A549 (cell line): ENCODE results near the gene HOXA5. TPM values are rescaled to one million over a fixed set of nuclear protein-coding genes. Genes with fewer than 3 reads are reported as not detected.

Source experiments
- ATAC-seq, 2 experiments: fragments of 200-7000 bp in 1 of 2; fragments of >200 bp in 1 of 2; cut with Nextera tagmentation in 1 of 2; cut with Tn5 transposase in 1 of 2; 3 replicates each; pipeline versions ENCODE4 v1.8.0 to v1.9.1; 2018 to 2020; ENCODE audit warnings: mild to moderate bottlenecking in 1 of 2, moderate library complexity in 1 of 2
- CTCF ChIA-PET: fragments of 300-600 bp; sonication (Branson Sonifier 250); formaldehyde crosslinking; extraction: SDS; loops from one replicate; lab custom pipeline; 2021; ENCODE audit warnings: antibody characterized with exemption, inconsistent platforms; lab: Yijun Ruan, JAX
- POLR2A ChIA-PET: fragments of 350-600 bp; formaldehyde crosslinking; extraction: SDS; loops from one replicate; lab custom pipeline; 2021; ENCODE audit warnings: antibody characterized with exemption, inconsistent platforms; lab: Yijun Ruan, JAX
- DNase-seq, 2 experiments: peaks; one replicate each; pipeline versions ENCODE4 v3.0.0 to v3.0.0-alpha.2; 2011 to 2016; ENCODE audit warnings: low read depth in 1 of 2, low spot score in 1 of 2
- FAIRE-seq: peaks from 2 replicates; lab custom pipeline; 2011; peaks lifted over from hg19 to GRCh38; lab: Jason Lieb, UNC
- H3K27ac ChIP-seq, 2 experiments: fragments of >200 bp; sonication (Bioruptor Twin); formaldehyde crosslinking; 3 replicates each; pipeline ENCODE4 v1.5.1; 2016 to 2017
- H3K4me1 ChIP-seq: fragments of >200 bp; sonication (Bioruptor Twin); formaldehyde crosslinking; 3 replicates; pipeline ENCODE4 v1.6.1; 2016
- H3K4me2 ChIP-seq: fragments of >200 bp; sonication (Bioruptor Twin); formaldehyde crosslinking; 3 replicates; pipeline ENCODE4 v1.6.1; 2016
- H3K4me3 ChIP-seq: fragments of >200 bp; sonication (Bioruptor Twin); formaldehyde crosslinking; 3 replicates; pipeline ENCODE4 v1.5.1; 2016
- H3K9me3 ChIP-seq: fragments of >200 bp; sonication (Bioruptor Twin); formaldehyde crosslinking; 3 replicates; pipeline ENCODE4 v1.6.1; 2016
- BHLHE40 ChIP-seq: IDR thresholded peaks from 2 replicates; pipeline ENCODE4 v1.6.1; 2012; ENCODE audit warnings: low read depth, low read length, inconsistent platforms
- CHD2 ChIP-seq: fragments of 150-350 bp; IDR thresholded peaks from 2 replicates; pipeline ENCODE4 v1.6.1; 2014; ENCODE audit warnings: low read length; ENCODE audit not compliant: partially characterized antibody
- EHF ChIP-seq: fragments of 250-450 bp; sonication (Bioruptor Pico); IDR thresholded peaks from 2 replicates; pipeline ENCODE4 v1.5.0; 2020; ENCODE audit warnings: mild to moderate bottlenecking
- EHMT2 ChIP-seq: fragments of 200-600 bp; sonication (generic); IDR thresholded peaks from 2 replicates; pipeline ENCODE4 v1.6.1; 2016; ENCODE audit warnings: antibody characterized with exemption, low read depth, mild to moderate bottlenecking, moderate library complexity
- EP300 ChIP-seq, 2 experiments: fragments of >200 bp; sonication (Bioruptor Twin); formaldehyde crosslinking; IDR thresholded peaks; 2 replicates in 1 of 2; 3 replicates in 1 of 2; pipeline ENCODE4 v1.6.1; 2016 to 2017
- ESRRA ChIP-seq: fragments of 150-350 bp; IDR thresholded peaks from 2 replicates; pipeline ENCODE4 v1.6.1; 2014; ENCODE audit warnings: mild to moderate bottlenecking, low read length, borderline replicate concordance
- FOXS1 ChIP-seq: fragments of 250-450 bp; sonication (Bioruptor Pico); IDR thresholded peaks from 2 replicates; pipeline ENCODE4 v1.5.0; 2020; ENCODE audit warnings: mild to moderate bottlenecking, moderate library complexity
- GATA3 ChIP-seq: IDR thresholded peaks from 2 replicates; pipeline ENCODE4 v1.6.1; 2012; ENCODE audit warnings: borderline replicate concordance
- HDAC2 ChIP-seq: fragments of 200-600 bp; sonication (generic); IDR thresholded peaks from 2 replicates; pipeline ENCODE4 v1.6.1; 2016
- HMGXB4 ChIP-seq: fragments of 250-450 bp; sonication (Bioruptor Pico); IDR thresholded peaks from 2 replicates; pipeline ENCODE4 v1.5.0; 2021; ENCODE audit warnings: mild to moderate bottlenecking, moderate library complexity, borderline replicate concordance
- HOXB5 ChIP-seq: fragments of 250-450 bp; sonication (Bioruptor Pico); IDR thresholded peaks from 2 replicates; pipeline ENCODE4 v1.5.0; 2020; ENCODE audit warnings: mild to moderate bottlenecking, moderate library complexity
- JUN ChIP-seq, 2 experiments: fragments of >200 bp; sonication (Bioruptor Twin); formaldehyde crosslinking; IDR thresholded peaks; 2 replicates in 1 of 2; 3 replicates in 1 of 2; pipeline ENCODE4 v1.6.1; 2016 to 2017
- MAZ ChIP-seq: fragments of 150-350 bp; IDR thresholded peaks from 2 replicates; pipeline ENCODE4 v1.6.1; 2014; ENCODE audit warnings: antibody characterized with exemption, low read depth, low read length, borderline replicate concordance
- MYC ChIP-seq: IDR thresholded peaks from 2 replicates; pipeline ENCODE4 v1.6.1; 2012; ENCODE audit warnings: mild to moderate bottlenecking, inconsistent platforms, low read length, improper control_type of control experiment, borderline replicate concordance
- NPAS2 ChIP-seq: fragments of 250-450 bp; sonication (Bioruptor Pico); IDR thresholded peaks from 2 replicates; pipeline ENCODE4 v1.8.0; 2022; ENCODE audit warnings: mild to moderate bottlenecking, moderate library complexity, borderline replicate concordance
- NR3C1 ChIP-seq: fragments of >200 bp; sonication (Bioruptor Twin); formaldehyde crosslinking; IDR thresholded peaks from 3 replicates; pipeline ENCODE4 v1.6.1; 2017
- PHF8 ChIP-seq: fragments of 200-600 bp; sonication (generic); IDR thresholded peaks from 2 replicates; pipeline ENCODE4 v1.6.1; 2016; ENCODE audit warnings: low read depth, mild to moderate bottlenecking, antibody characterized with exemption, moderate library complexity, borderline replicate concordance
- RCOR1 ChIP-seq: fragments of 150-350 bp; IDR thresholded peaks from 2 replicates; pipeline ENCODE4 v1.6.1; 2014; ENCODE audit warnings: antibody characterized with exemption, low read length, low read depth
- RFX5 ChIP-seq: fragments of 450-650 bp; IDR thresholded peaks from 2 replicates; pipeline ENCODE4 v1.7.1; 2014; ENCODE audit warnings: antibody characterized with exemption, mild to moderate bottlenecking, moderate library complexity
- RNF2 ChIP-seq: fragments of 200-600 bp; sonication (generic); IDR thresholded peaks from 2 replicates; pipeline ENCODE4 v1.6.1; 2016; ENCODE audit warnings: low read depth, mild to moderate bottlenecking, antibody characterized with exemption, moderate library complexity, borderline replicate concordance
- ZC3H11A ChIP-seq: fragments of 450-650 bp; IDR thresholded peaks from 2 replicates; pipeline ENCODE4 v1.6.1; 2014; ENCODE audit warnings: antibody characterized with exemption, mild to moderate bottlenecking
- ZFP36 ChIP-seq: fragments of 450-650 bp; IDR thresholded peaks from 2 replicates; pipeline ENCODE4 v1.6.1; 2014; ENCODE audit warnings: borderline replicate concordance; ENCODE audit not compliant: partially characterized antibody
- WGBS: methylation state at CpG from one replicate; pipeline ENCODE4 v1.1.6; 2017; ENCODE audit errors: missing lambda C conversion rate; 5-methylcytosine and 5-hydroxymethylcytosine counted together
- polyA plus RNA-seq, 4 experiments: library from polyadenylated mRNA; depleted of rRNA in 3 of 4; stranded (reverse); fragments of >200 nt; fragmentation: RNase III in 1 of 4; extraction: RNeasy Plus Mini Kit Qiagen cat#74134 plus additional on column Dnase treatment in 1 of 4; gene quantifications; 2 replicates in 3 of 4; 3 replicates in 1 of 4; pipeline ENCODE4 v1.2.3, GENCODE V29; 2011 to 2017
- TF ChIP-seq, protein P1 (sequence below): IDR thresholded peaks from 2 replicates; pipeline ENCODE4 v1.6.1; 2012
- TF ChIP-seq, protein P2 (sequence below): IDR thresholded peaks from 2 replicates; pipeline ENCODE4 v1.6.1; 2012
- TF ChIP-seq, protein P3 (sequence below): fragments of >200 bp; sonication (Bioruptor Twin); formaldehyde crosslinking; IDR thresholded peaks from 3 replicates; pipeline ENCODE4 v1.6.1; 2016

HOXA5 gene
- polyA plus RNA-seq, 2 of the 4 experiments (the other 2 are of a cell fraction), result 4.0 to 6.5 TPM

GRCh38 chr7:27114881-27115220, 28.6 kb downstream of the HOXA5 start:
- Histone ChIP-seq H3K4me1 (peaks cover 59% of the 10 kb centered on the region), H3K4me3 (peak overlapping the region; percentile 44)
- TF ChIP-seq GATA3 (no peak), EHF (CRISPR knock-in tag) (no peak), RFX5 (no peak), RCOR1 (no peak), MYC (no peak), BHLHE40 (no peak), ZFP36 (no peak), EHMT2 (no peak), NR3C1 (no peak), FOXS1 (CRISPR knock-in tag) (no peak)
- TF ChIP-seq, protein P1, sequence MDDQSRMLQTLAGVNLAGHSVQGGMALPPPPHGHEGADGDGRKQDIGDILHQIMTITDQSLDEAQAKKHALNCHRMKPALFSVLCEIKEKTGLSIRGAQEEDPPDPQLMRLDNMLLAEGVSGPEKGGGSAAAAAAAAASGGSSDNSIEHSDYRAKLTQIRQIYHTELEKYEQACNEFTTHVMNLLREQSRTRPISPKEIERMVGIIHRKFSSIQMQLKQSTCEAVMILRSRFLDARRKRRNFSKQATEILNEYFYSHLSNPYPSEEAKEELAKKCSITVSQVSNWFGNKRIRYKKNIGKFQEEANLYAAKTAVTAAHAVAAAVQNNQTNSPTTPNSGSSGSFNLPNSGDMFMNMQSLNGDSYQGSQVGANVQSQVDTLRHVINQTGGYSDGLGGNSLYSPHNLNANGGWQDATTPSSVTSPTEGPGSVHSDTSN, result no peak
- TF ChIP-seq, protein P2, sequence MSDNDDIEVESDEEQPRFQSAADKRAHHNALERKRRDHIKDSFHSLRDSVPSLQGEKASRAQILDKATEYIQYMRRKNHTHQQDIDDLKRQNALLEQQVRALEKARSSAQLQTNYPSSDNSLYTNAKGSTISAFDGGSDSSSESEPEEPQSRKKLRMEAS, result no peak
- TF ChIP-seq, all 56 proteins: peak for 0
- Histone ChIP-seq H3K4me2 (peak overlapping the region; percentile 88), H3K27ac (peak overlapping the region; percentile 83 to 90), H3K9me3 (no peaks in the 10 kb centered on the region)
- FAIRE-seq (no peak), DNase-seq (no peak), ATAC-seq (no peak)
- CTCF ChIA-PET, result interaction anchor here (0.8 to 3.6 kb wide), 12 partner anchors 9 to 425 kb away, joined by 3 to 18 read pairs (median 3); partner anchors contain the start of genes HOXA4 and HOXA5
- POLR2A ChIA-PET, result interaction anchor here (0.5 to 5.1 kb wide), 10 partner anchors 8 to 897 kb away, joined by 3 to 34 read pairs (median 8); partner anchors contain the start of genes HOXA1, HOXA4, HOXA5 and SKAP2
- 6% methylated on average over 6 of the region's 6 CpGs for WGBS

GRCh38 chr7:27113991-27114769, 29.3 kb downstream of the HOXA5 start:
- no peak for FAIRE-seq
- POLR2A ChIA-PET, result interaction anchor here (0.5 to 5.1 kb wide), 13 partner anchors 8 to 939 kb away, joined by 3 to 34 read pairs (median 5); partner anchors contain the start of genes HOXA1, HOXA4 and SKAP2
- TF ChIP-seq ZC3H11A (no peak), JUN (IDR thresholded peaks at IDR 0.05) (peak in 1 of 2 experiments; percentile 70; a peak in 2 of 5 replicates), RNF2 (no peak)
- TF ChIP-seq, all 56 proteins: peak for 1
- Histone ChIP-seq H3K4me2 (peak overlapping the region; percentile 88), H3K4me1 (peaks cover 58% of the 10 kb centered on the region), H3K27ac (peak overlapping the region; percentile 92 to 98), H3K4me3 (peak overlapping the region; percentile 72), H3K9me3 (no peaks in the 10 kb centered on the region)
- WGBS, result 0% methylated on average over 14 of the region's 26 CpGs
- CTCF ChIA-PET, result interaction anchor here (0.9 to 2.0 kb wide), 6 partner anchors 9 to 424 kb away, joined by 3 to 10 read pairs (median 5); partner anchors contain the start of gene HOXA4
- peak; percentile 73 to 80 for DNase-seq
- peak; percentile 52 to 54 for ATAC-seq

DNA sequence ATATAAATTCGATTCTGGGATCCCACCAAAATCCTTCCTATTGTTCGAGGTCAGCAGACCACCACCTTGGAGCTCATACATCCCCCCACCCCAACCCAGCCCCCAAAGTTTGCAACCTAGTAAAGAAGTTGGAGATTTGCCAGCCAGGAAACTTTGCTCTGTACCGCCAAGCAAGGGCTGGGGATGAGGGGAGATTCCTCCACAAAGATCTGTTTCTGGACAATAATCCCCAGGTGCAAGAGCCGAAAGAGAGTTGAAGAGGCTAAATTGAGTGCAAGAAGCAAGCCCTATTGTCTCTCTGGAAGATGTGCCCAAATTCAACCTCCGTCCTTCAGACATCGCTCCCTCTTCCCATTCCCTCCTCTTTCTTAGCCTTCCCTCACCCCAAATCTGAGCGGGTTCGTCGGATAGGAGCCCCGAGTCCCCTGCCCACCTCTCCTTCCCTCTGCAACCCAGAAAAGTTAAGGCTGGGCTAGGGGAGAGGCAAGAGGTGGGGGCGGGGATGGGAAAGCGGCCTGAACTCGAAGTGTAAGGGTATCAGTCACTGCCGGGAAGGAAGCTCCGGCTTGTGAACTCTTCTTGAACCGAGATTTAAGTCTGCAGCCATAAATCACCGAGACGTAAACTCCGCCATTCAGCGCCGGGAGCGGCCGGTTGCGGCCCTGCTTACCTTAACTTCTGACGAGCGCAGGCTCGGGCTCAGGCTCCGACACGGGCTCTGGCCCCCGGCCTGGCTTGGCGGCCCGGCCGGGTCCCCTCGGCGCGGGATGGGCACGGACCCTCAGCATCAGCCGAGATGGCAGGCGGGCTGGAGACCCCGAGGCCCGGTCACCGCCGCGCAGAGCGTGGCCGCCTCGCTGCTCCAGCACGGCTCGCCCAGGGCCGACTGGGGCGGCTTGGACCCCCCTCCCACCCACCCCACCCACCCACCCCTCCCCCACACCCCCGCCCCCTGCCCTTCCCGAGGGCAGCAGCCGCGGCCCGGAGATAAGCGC, 30.2 kb downstream of the HOXA5 start:
- CTCF ChIA-PET, result interaction anchor here (1.0 to 1.3 kb wide), 2 partner anchors 17 to 258 kb away, joined by 3 read pairs; partner anchors contain the start of gene HOXA4
- peak; percentile 56 to 90 for DNase-seq
- peak; percentile 60 for ATAC-seq
- Histone ChIP-seq H3K4me3 (peak overlapping the region; percentile 72), H3K9me3 (no peaks in the 10 kb centered on the region), H3K4me2 (peak overlapping the region; percentile 88), H3K4me1 (peaks cover 49% of the 10 kb centered on the region), H3K27ac (peak overlapping the region; percentile 92 to 98)
- WGBS, result 3% methylated on average over 22 of the region's 57 CpGs
- POLR2A ChIA-PET, result interaction anchor here (0.6 to 5.1 kb wide), 8 partner anchors 9 to 940 kb away, joined by 3 to 34 read pairs (median 4); partner anchors contain the start of genes HOXA1 and SKAP2
- no peak for FAIRE-seq
- no peak for TF ChIP-seq EP300 (IDR thresholded peaks at IDR 0.05)
- TF ChIP-seq, protein P3, sequence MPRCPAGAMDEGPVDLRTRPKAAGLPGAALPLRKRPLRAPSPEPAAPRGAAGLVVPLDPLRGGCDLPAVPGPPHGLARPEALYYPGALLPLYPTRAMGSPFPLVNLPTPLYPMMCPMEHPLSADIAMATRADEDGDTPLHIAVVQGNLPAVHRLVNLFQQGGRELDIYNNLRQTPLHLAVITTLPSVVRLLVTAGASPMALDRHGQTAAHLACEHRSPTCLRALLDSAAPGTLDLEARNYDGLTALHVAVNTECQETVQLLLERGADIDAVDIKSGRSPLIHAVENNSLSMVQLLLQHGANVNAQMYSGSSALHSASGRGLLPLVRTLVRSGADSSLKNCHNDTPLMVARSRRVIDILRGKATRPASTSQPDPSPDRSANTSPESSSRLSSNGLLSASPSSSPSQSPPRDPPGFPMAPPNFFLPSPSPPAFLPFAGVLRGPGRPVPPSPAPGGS, result no peak
- no peak for TF ChIP-seq ZC3H11A
- peak; percentile 91 for TF ChIP-seq HOXB5 (CRISPR knock-in tag)
- TF ChIP-seq NPAS2, result no peak
- TF ChIP-seq MAZ, result no peak
- TF ChIP-seq BHLHE40, result no peak
- peak; percentile 24; the same call in 1 of the 2 replicates for TF ChIP-seq GATA3
- peak; percentile 53 to 75; a peak in 3 of 5 replicates for TF ChIP-seq JUN (IDR thresholded peaks at IDR 0.05)
- no peak for TF ChIP-seq HMGXB4 (CRISPR knock-in tag)
- TF ChIP-seq MYC, result no peak
- no peak for TF ChIP-seq ESRRA
- TF ChIP-seq CHD2, result no peak
- TF ChIP-seq PHF8, result peak; percentile 76
- no peak for TF ChIP-seq ZFP36
- no peak for TF ChIP-seq HDAC2
